Upper lobe of left lung (tissue), 4 donors: ENCODE results near the gene TMEM92.

Source experiments
- EP300 ChIP-seq, 4 donors: sonication (generic); formaldehyde crosslinking; IDR thresholded peaks; one replicate each; pipeline ENCODE4 v1.5.1; 2017; ENCODE audit warnings: antibody characterized with exemption in 4 of 4, control low read depth in 2 of 4
- POLR2A ChIP-seq, 4 donors: fragments of 450-650 bp; IDR thresholded peaks; one replicate each; pipeline ENCODE4 v1.5.1; 2016 to 2017; ENCODE audit warnings: antibody characterized with exemption in 4 of 4, mild to moderate bottlenecking in 2 of 4
- POLR2AphosphoS5 ChIP-seq, 2 donors: sonication (generic); formaldehyde crosslinking; IDR thresholded peaks; one replicate each; pipeline ENCODE4 v1.5.1; 2017; ENCODE audit warnings: antibody characterized with exemption in 2 of 2
- TF ChIP-seq, protein P1 (sequence below), 6 experiments: fragments of 450-650 bp in 4 of 6; fragments of 200-600 bp in 2 of 6; sonication (generic) in 2 of 6; IDR thresholded peaks; one replicate each; pipeline ENCODE4 v1.5.1; 2016 to 2019; ENCODE audit warnings: antibody characterized with exemption in 6 of 6

DNA sequence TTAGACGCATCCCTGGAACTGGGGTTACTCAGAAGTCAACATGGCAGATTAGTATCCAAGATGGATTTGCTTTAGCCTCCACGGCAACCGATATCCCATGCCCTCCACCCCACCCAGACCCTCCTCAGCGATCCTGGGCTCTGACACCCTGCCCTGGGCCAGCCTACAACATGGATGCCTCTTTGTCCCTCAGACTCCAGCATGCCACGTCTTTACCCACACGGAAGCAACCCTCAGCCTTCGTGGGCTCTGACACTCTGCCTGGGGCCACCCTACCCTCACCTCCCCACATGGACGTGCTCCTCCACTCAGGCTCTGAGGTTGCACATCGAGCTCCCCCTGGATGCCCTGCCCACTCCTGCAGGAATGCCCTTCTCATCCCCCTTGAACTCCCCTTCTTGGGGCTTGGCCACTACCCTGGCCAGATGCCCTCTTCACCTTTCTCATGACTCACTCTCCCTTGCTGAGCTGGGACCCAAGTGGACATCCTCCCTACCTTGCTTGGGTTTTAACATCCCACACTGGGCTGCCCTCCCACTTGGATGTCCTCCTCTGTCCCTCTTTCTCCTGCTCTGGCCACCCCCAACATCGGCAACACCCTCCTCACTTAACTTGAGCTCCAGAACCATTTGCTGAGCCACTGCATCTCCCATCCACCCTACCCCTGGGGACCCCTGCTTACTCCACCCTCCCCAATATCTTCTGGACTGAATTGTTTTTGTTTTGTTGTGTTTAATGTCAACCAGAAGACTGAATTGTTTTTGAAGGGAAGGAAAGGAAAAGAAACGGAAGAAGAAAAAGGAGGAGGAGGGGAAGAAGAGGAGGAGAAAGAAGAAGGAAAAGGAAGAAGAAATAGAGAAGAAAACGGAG lies 18.3 kb upstream of the TMEM92 start:
- TF ChIP-seq, protein P1, sequence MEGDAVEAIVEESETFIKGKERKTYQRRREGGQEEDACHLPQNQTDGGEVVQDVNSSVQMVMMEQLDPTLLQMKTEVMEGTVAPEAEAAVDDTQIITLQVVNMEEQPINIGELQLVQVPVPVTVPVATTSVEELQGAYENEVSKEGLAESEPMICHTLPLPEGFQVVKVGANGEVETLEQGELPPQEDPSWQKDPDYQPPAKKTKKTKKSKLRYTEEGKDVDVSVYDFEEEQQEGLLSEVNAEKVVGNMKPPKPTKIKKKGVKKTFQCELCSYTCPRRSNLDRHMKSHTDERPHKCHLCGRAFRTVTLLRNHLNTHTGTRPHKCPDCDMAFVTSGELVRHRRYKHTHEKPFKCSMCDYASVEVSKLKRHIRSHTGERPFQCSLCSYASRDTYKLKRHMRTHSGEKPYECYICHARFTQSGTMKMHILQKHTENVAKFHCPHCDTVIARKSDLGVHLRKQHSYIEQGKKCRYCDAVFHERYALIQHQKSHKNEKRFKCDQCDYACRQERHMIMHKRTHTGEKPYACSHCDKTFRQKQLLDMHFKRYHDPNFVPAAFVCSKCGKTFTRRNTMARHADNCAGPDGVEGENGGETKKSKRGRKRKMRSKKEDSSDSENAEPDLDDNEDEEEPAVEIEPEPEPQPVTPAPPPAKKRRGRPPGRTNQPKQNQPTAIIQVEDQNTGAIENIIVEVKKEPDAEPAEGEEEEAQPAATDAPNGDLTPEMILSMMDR (IDR thresholded peaks at IDR 0.05), result no peak
- TF ChIP-seq EP300 (IDR thresholded peaks at IDR 0.05) (no peak), POLR2AphosphoS5 (IDR thresholded peaks at IDR 0.05) (no peak), POLR2A (IDR thresholded peaks at IDR 0.05) (no peak)
